AML-193 (cell line): Measurements from ENCODE around the gene OR1D5.
"Not testable (repeated sequence)": the region's sequence is repeated elsewhere in the genome, so short reads cannot be mapped to it uniquely, and the experiment has no call there.

Source experiments
- DNase-seq, 2 experiments: peaks; one replicate each; lab custom pipeline; 2025; lab: John Stamatoyannopoulos, UW

The OR1D5 gene

GRCh38 chr17:3063507-3063906 is at the start of gene OR1D5:
TSS of gene OR1D5 (minus strand) at chr17:3063607. CDS start at chr17:3063607, 0 bp downstream.
- not testable (repeated sequence) for DNase-seq

- DNase-seq = no peak
These were observed 40.9 kb upstream of the OR1D5 start, which contains the start of gene OR1D2 for GRCh38 chr17:3104322-3104721. TSS of gene OR1D2 (minus strand) at chr17:3104422. CDS start at chr17:3092996, 11,426 bp downstream.

- DNase-seq = not testable (repeated sequence)
These were observed 10.4 kb upstream of the OR1D5 start for GRCh38 chr17:3073850-3074249.

- peak; percentile 33 to 49 for DNase-seq
These were observed 1.8 kb upstream of the OR1D5 start for GRCh38 chr17:3065192-3065591.

GRCh38 chr17:3062824-3063377 is 506 bp downstream of the OR1D5 start:
- DNase-seq = not testable (repeated sequence)

GRCh38 chr17:3054868-3055267 is 8.5 kb downstream of the OR1D5 start:
- not testable (repeated sequence) for DNase-seq

GRCh38 chr17:3049705-3050295 is 13.6 kb downstream of the OR1D5 start:
- DNase-seq = no peak

- DNase-seq = peak; percentile 82 to 85
These were observed 14.5 kb downstream of the OR1D5 start for GRCh38 chr17:3048727-3049471.

GRCh38 chr17:3046753-3047152 is 16.7 kb downstream of the OR1D5 start:
- DNase-seq = no peak

- peak in 1 of 2 experiments; percentile 8 for DNase-seq
These were observed 19.6 kb downstream of the OR1D5 start for GRCh38 chr17:3043737-3044365.

- DNase-seq = no peak
These were observed 22.5 kb downstream of the OR1D5 start for GRCh38 chr17:3040882-3041281.

GRCh38 chr17:3039736-3040135 is 23.7 kb downstream of the OR1D5 start:
- DNase-seq = peak; percentile 19 to 29

GRCh38 chr17:3038941-3039340 is 24.5 kb downstream of the OR1D5 start:
- no peak for DNase-seq

- no peak for DNase-seq
These were observed 26.1 kb downstream of the OR1D5 start for GRCh38 chr17:3037259-3037658.

GRCh38 chr17:3036800-3037199 is 26.6 kb downstream of the OR1D5 start:
- no peak for DNase-seq

- no peak for DNase-seq
These were observed 27.5 kb downstream of the OR1D5 start for GRCh38 chr17:3035968-3036280.

- DNase-seq = no peak
These were observed 28.0 kb downstream of the OR1D5 start for GRCh38 chr17:3035256-3035967.

- DNase-seq = no peak
These were observed 28.9 kb downstream of the OR1D5 start for GRCh38 chr17:3034578-3034920.

- no peak for DNase-seq
These were observed 29.4 kb downstream of the OR1D5 start for GRCh38 chr17:3033741-3034577.

GRCh38 chr17:3033248-3033640 is 30.2 kb downstream of the OR1D5 start:
- DNase-seq = no peak
